Lower leg skin (tissue), 4 donors: ENCODE data around the gene UBE2J2. TPM values are rescaled to one million over a fixed set of nuclear protein-coding genes. Genes with fewer than 3 reads are reported as not detected.

ENCODE experiments used
- DNase-seq, 2 donors: peaks; one replicate each; pipeline ENCODE4 v3.0.0-alpha.2; 2019; ENCODE audit warnings: low spot score in 2 of 2
- H3K4me3 ChIP-seq: fragments of 200-600 bp; sonication (generic); 2 replicates; pipeline ENCODE4 v1.5.1; 2017; ENCODE audit warnings: mild to moderate bottlenecking, low read depth; ENCODE audit not compliant: poor library complexity, severe bottlenecking
- POLR2A ChIP-seq, 2 donors: fragments of 450-650 bp; IDR thresholded peaks; one replicate each; pipeline ENCODE4 v1.6.1; 2016 to 2017; ENCODE audit warnings: antibody characterized with exemption in 2 of 2, mild to moderate bottlenecking in 1 of 2, moderate library complexity in 1 of 2
- WGBS, 2 donors: methylation state at CpG; one replicate each; pipeline ENCODE4 v1.1.5; 2018; 5-methylcytosine and 5-hydroxymethylcytosine counted together
- intact Hi-C: fragments of 100-400 bp; cut with DNase I; formaldehyde crosslinking; loops from one replicate; pipeline ENCODE4 v1.15.0; 2023; ENCODE audit warnings: low total_unique reads
- total RNA-seq, 4 donors: library from RNA; depleted of rRNA; stranded (reverse); fragments of >200 nt; gene quantifications; one replicate each; pipeline ENCODE4 v1.1.0, GENCODE V29; 2016
- TF ChIP-seq, protein P1 (sequence below), 3 donors: fragments of 450-650 bp; IDR thresholded peaks; one replicate each; pipeline ENCODE4 v1.5.1; 2016; ENCODE audit warnings: antibody characterized with exemption in 3 of 3, mild to moderate bottlenecking in 3 of 3, moderate library complexity in 2 of 3

UBE2J2 gene
- total RNA-seq, 4 donors from 2014 or later, result 49.0 to 72.8 (median 54.0) TPM

DNA sequence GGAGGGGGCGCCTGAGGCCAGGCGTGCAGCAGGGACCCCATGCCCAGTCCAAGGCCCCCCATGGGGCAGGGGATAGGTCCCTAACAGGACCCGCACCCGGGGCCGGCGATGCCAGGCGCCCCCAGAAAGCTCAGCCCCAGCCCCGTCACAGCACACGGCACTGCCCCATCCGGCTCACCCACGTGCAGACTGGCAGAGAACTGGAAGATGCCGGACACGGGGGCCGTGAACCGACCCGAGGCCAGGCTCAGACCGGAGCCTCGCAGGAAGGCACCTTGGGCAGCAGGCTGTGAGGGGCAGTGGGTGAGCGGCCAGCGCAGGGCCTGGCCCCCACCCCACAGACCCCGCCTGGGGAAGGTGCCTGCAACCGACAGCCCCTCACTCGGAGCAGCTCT lies 30.4 kb downstream of the UBE2J2 start:
- DNase-seq, result no peak
- WGBS, 2 donors, result 95% methylated on average over 18 to 20 of the region's 23 CpGs
- intact Hi-C loops, result no loop called here

GRCh38 chr1:1242461-1243265 lies 31.0 kb downstream of the UBE2J2 start:
- no peak overlapping the region for H3K4me3 ChIP-seq
- no peak for DNase-seq
- no peak for TF ChIP-seq POLR2A (IDR thresholded peaks at IDR 0.05)
- TF ChIP-seq, protein P1, sequence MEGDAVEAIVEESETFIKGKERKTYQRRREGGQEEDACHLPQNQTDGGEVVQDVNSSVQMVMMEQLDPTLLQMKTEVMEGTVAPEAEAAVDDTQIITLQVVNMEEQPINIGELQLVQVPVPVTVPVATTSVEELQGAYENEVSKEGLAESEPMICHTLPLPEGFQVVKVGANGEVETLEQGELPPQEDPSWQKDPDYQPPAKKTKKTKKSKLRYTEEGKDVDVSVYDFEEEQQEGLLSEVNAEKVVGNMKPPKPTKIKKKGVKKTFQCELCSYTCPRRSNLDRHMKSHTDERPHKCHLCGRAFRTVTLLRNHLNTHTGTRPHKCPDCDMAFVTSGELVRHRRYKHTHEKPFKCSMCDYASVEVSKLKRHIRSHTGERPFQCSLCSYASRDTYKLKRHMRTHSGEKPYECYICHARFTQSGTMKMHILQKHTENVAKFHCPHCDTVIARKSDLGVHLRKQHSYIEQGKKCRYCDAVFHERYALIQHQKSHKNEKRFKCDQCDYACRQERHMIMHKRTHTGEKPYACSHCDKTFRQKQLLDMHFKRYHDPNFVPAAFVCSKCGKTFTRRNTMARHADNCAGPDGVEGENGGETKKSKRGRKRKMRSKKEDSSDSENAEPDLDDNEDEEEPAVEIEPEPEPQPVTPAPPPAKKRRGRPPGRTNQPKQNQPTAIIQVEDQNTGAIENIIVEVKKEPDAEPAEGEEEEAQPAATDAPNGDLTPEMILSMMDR (IDR thresholded peaks at IDR 0.05), result no peak
- WGBS, 2 donors, result 86 to 90% methylated on average over 34 to 36 of the region's 41 CpGs
- intact Hi-C loops, result no loop called here

More for the DNA sequence above, 30.4 kb downstream of the UBE2J2 start:
- H3K4me3 ChIP-seq, result no peak overlapping the region
- TF ChIP-seq POLR2A (IDR thresholded peaks at IDR 0.05), result no peak
- TF ChIP-seq, protein P1 (IDR thresholded peaks at IDR 0.05), result no peak

DNA sequence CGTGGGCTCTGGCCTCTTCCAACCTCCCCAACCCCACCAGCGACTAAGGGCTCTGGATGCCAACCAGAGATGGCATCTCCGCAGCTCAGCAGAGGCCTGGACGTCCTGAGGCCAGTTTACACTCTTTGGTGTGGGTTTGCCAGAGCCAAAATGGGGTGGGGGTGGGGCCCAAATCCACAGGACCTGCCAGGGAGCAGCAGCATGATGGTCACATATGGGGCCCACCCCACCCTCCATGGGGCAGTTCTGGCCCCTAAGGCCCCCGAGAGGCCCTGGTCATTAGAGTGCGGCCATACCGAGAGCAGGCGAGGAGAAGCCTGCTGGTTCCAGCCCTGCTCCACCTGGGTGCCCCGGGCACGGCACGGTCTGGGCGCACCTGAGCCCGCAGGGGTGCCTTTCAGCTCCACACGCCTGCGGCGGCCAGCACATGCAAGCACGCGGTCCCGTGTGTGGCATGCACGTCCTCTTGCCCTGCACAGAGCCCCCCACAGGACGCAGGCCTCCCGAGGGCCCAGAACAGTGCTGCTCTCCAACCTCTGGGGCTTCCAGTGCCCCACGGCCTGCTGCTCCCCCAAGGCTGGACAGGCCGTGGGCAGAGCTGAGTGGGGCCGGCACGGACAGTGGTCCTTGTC lies 31.9 kb downstream of the UBE2J2 start:
- 80 to 82% methylated on average over 16 to 19 of the region's 26 CpGs for WGBS, 2 donors
- intact Hi-C loops, result no loop called here
- no peak for TF ChIP-seq POLR2A (IDR thresholded peaks at IDR 0.05)
- TF ChIP-seq, protein P1 (IDR thresholded peaks at IDR 0.05), result no peak
- no peak for DNase-seq
- H3K4me3 ChIP-seq, result no peak overlapping the region

- no peak for DNase-seq
- intact Hi-C loops, result no loop called here
- WGBS, 2 donors, result 43 to 47% methylated on average over 7 to 18 of the region's 23 CpGs
- TF ChIP-seq POLR2A (IDR thresholded peaks at IDR 0.05), result no peak
- TF ChIP-seq, protein P1 (IDR thresholded peaks at IDR 0.05), result no peak
- H3K4me3 ChIP-seq, result no peak overlapping the region
Observed at GRCh38 chr1:1240822-1241587, 32.6 kb downstream of the UBE2J2 start.

- intact Hi-C loops, result no loop called here
- no peak overlapping the region for H3K4me3 ChIP-seq
- no peak for DNase-seq
- no peak for TF ChIP-seq POLR2A (IDR thresholded peaks at IDR 0.05)
- TF ChIP-seq, protein P1 (IDR thresholded peaks at IDR 0.05), result no peak
- 74% methylated on average over 5 of the region's 11 CpGs; no CpG with 5 or more reads in 1 of the 2 donors for WGBS, 2 donors
Observed at GRCh38 chr1:1240348-1240732, 33.3 kb downstream of the UBE2J2 start.
